ENCODE results near the gene ZCRB1.

DNA sequence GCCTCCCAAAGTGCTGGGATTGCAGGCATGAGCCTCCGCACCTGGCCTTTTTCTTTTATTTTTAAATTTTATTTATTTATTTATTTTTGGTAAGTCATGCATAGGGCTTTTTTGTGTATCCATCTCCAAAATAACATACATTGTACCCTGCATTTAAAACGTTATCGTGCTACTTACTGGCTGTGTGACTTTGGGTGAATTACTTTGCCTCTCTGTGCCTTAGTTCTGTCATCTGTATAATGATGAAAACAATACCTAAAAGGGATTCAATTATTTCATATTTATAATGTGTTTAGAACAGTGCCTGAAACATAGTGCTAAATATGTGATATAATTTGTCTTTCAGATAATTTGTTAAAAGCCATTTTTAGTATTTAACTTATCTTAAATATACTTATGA, 19.6 kb downstream of the ZCRB1 start:
- TF ChIP-seq, protein P1, sequence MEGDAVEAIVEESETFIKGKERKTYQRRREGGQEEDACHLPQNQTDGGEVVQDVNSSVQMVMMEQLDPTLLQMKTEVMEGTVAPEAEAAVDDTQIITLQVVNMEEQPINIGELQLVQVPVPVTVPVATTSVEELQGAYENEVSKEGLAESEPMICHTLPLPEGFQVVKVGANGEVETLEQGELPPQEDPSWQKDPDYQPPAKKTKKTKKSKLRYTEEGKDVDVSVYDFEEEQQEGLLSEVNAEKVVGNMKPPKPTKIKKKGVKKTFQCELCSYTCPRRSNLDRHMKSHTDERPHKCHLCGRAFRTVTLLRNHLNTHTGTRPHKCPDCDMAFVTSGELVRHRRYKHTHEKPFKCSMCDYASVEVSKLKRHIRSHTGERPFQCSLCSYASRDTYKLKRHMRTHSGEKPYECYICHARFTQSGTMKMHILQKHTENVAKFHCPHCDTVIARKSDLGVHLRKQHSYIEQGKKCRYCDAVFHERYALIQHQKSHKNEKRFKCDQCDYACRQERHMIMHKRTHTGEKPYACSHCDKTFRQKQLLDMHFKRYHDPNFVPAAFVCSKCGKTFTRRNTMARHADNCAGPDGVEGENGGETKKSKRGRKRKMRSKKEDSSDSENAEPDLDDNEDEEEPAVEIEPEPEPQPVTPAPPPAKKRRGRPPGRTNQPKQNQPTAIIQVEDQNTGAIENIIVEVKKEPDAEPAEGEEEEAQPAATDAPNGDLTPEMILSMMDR (IDR thresholded peaks at IDR 0.05 in 2 of 3, conservative IDR thresholded peaks at IDR 0.05 in 1 of 3; ENCODE audit: borderline replicate concordance in 1 of 3, insufficient read depth in 1 of 3, low read depth in 2 of 3, low read length in 2 of 3): no peak
- no peak for TF ChIP-seq SP1 (IDR thresholded peaks at IDR 0.05; ENCODE audit: low read depth)
